Measurements from ENCODE around the gene HCAR3.

HCAR3 gene

DNA sequence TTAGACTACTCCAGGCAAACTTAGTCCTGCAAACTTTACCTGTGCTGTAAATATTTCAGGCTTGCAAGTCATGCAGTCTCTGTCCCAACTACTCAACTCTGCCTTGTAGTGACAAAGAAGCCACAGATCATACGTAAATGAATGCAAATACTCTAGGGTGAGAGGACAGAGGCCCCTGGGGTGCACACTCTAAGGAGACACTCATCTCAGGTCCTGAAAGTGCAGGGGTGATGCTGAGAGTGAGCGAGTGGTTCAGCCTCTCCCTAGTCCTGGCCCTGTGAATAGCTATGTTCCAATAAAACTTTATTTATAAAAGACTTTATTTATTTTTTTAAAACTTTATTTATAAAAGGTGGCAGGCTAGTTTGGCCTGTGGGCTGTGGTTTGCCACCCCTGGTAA, 48.3 kb downstream of the HCAR3 start:
- no peak for DNase-seq (ENCODE audit: low read depth)

DNA sequence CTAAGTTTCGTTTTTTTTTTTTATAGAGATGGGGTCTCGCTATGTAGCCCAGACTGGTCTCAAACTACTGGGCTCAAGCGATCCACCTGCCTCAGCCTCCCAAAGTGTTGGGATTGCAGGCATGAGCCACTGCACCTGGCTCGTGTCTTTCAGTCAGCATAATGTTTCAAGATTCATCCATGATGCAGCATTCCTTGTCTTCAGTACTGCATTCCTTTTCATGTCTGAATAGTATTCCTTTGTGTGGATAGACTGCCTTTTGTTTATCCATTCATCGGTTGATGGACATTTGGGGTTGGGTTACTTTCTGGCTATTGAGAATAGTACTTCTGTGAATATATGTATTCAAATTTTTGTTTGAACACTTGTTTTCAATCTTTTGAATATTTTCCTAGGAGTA, 50.9 kb downstream of the HCAR3 start:
- no peak for DNase-seq (ENCODE audit: low read depth)

DNA sequence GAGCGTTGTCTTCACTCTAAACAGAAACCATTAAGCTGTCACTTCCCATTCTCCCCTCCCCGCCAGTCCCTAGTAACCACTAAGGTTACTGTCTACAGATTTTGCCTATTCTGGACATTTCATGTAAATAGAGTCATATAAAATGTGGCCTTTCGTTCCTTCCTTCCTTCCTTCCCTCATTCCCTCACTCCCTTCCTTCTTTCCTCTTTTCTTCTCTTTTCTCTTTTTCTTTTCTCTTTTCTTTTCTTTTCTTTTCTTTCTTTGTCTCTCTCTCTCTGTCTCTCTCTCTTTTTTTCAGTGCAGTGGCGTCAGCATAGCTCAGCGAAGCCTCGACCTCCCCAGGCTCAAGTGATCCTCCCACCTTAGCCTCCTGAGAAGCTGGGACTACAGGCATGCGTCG, 51.3 kb downstream of the HCAR3 start:
- DNase-seq (ENCODE audit: low read depth): no peak

All from fibroblast of gingiva (primary cell).